Calu3 (cell line): ENCODE data around the gene FSD1. TPM values are rescaled to one million over a fixed set of nuclear protein-coding genes. Genes with fewer than 3 reads are reported as not detected.

Experiments
- BruUV-seq: library from RNA; stranded (reverse); fragments of 400-500 nt; replicated peaks from 2 replicates; lab custom pipeline; 2021; lab: Mats Ljungman, UMichigan
- CTCF ChIA-PET: fragments of 300-600 bp; sonication (Branson Sonifier 250); formaldehyde crosslinking; loops from one replicate; lab custom pipeline; 2022; ENCODE audit warnings: antibody characterized with exemption; lab: Charles Lee
- DNase-seq: peaks from one replicate; pipeline ENCODE4 v3.0.0; 2022
- H3K27ac Mint-ChIP-seq: one replicate; pipeline ENCODE4 v1.8.0; 2022; ENCODE audit warnings: mixed read lengths; ENCODE audit not compliant: unreplicated experiment
- H3K27me3 Mint-ChIP-seq: one replicate; pipeline ENCODE4 v1.8.0; 2022; ENCODE audit warnings: mixed read lengths; ENCODE audit not compliant: unreplicated experiment
- H3K36me3 Mint-ChIP-seq: one replicate; pipeline ENCODE4 v1.8.0; 2022; ENCODE audit warnings: mild to moderate bottlenecking, moderate library complexity, mixed read lengths; ENCODE audit not compliant: insufficient read depth, unreplicated experiment
- H3K4me1 Mint-ChIP-seq: one replicate; pipeline ENCODE4 v1.8.0; 2022; ENCODE audit warnings: mild to moderate bottlenecking, low read depth, mixed read lengths; ENCODE audit not compliant: unreplicated experiment
- H3K4me3 Mint-ChIP-seq: one replicate; pipeline ENCODE4 v1.8.0; 2022; ENCODE audit warnings: mild to moderate bottlenecking, low read depth, moderate library complexity, mixed read lengths; ENCODE audit not compliant: unreplicated experiment
- H3K9me3 Mint-ChIP-seq: one replicate; pipeline ENCODE4 v1.8.0; 2022; ENCODE audit warnings: low read depth, mixed read lengths; ENCODE audit not compliant: unreplicated experiment
- CTCF ChIP-seq: fragments of 200-600 bp; IDR thresholded peaks from one replicate; pipeline ENCODE4 v1.8.0; 2022; ENCODE audit warnings: antibody characterized with exemption; ENCODE audit not compliant: unreplicated experiment
- intact Hi-C: fragments of 100-400 bp; cut with micrococcal nuclease; formaldehyde crosslinking; loops from one replicate; pipeline ENCODE4 v1.10.0; 2022; ENCODE audit not compliant: unreplicated experiment
- total RNA-seq: library from RNA; stranded (reverse); gene quantifications from 2 replicates; pipeline ENCODE4 v1.2.3, GENCODE V29; 2022

Gene FSD1
- total RNA-seq, 1 experiment from 2014 or later: 1.2 TPM

- TF ChIP-seq CTCF: no peak
Measured at GRCh38 chr19:4373013-4373367, 68.6 kb downstream of the FSD1 start.

More at GRCh38 chr19:4373013-4373367, 68.6 kb downstream of the FSD1 start:
- CTCF ChIA-PET: no interaction called here
- Mint-ChIP-seq H3K36me3 (peaks cover 14% of the 10 kb centered on the region), H3K4me3 (no peak overlapping the region), H3K27ac (no peak overlapping the region), H3K9me3 (no peaks in the 10 kb centered on the region), H3K27me3 (no peaks in the 10 kb centered on the region), H3K4me1 (peaks cover 39% of the 10 kb centered on the region)
- no peak for DNase-seq
- intact Hi-C loops: no loop called here
- BruUV-seq: no TSS peak

Other genes starting within 250 kb of the FSD1 start
- 38.0 and 44.7 TPM in 2 replicates for gene ZBTB7A, start 237.7 kb upstream of the FSD1 start, total RNA-seq
- 113 and 114 TPM in 2 replicates for gene MAP2K2, start 180.5 kb upstream of the FSD1 start, total RNA-seq
- gene CREB3L3, start 151.0 kb upstream of the FSD1 start, total RNA-seq: 0.14 and 0.44 TPM in 2 replicates
- gene SIRT6, start 122.0 kb upstream of the FSD1 start, total RNA-seq: 22.9 and 26.6 TPM in 2 replicates
- gene ANKRD24, start 121.9 kb upstream of the FSD1 start, total RNA-seq: 0.76 and 1.4 TPM in 2 replicates
- gene EBI3, start 75.1 kb upstream of the FSD1 start, total RNA-seq: 1.2 and 1.6 TPM in 2 replicates
- gene YJU2, start 57.5 kb upstream of the FSD1 start, total RNA-seq: 7.8 and 10.4 TPM in 2 replicates
- gene SHD, start 25.3 kb upstream of the FSD1 start, total RNA-seq: not detected in 2 replicates
- gene TMIGD2, start 2.2 kb upstream of the FSD1 start, total RNA-seq: not detected in 2 replicates
- 28.7 and 30.5 TPM in 2 replicates for gene STAP2, start 34.2 kb downstream of the FSD1 start, total RNA-seq
- 15.3 and 21.1 TPM in 2 replicates for gene MPND, start 39.0 kb downstream of the FSD1 start, total RNA-seq
- gene SH3GL1, start 95.9 kb downstream of the FSD1 start, total RNA-seq: 40.7 and 42.0 TPM in 2 replicates
- gene CHAF1A, start 98.0 kb downstream of the FSD1 start, total RNA-seq: 37.2 and 43.3 TPM in 2 replicates
- gene UBXN6, start 153.2 kb downstream of the FSD1 start, total RNA-seq: 38.9 and 47.1 TPM in 2 replicates
- gene HDGFL2, start 167.7 kb downstream of the FSD1 start, total RNA-seq: 31.9 and 40.6 TPM in 2 replicates
- 1.1 and 2.3 TPM in 2 replicates for gene PLIN4, start 213.9 kb downstream of the FSD1 start, total RNA-seq
- 7.6 and 13.1 TPM in 2 replicates for gene PLIN5, start 230.6 kb downstream of the FSD1 start, total RNA-seq
- gene LRG1, start 235.4 kb downstream of the FSD1 start, total RNA-seq: 28.5 and 36.4 TPM in 2 replicates